Measurements from ENCODE around the gene REEP3. TPM values are rescaled to one million over a fixed set of nuclear protein-coding genes. Genes with fewer than 3 reads are reported as not detected.
"Not testable (repeated sequence)": the region's sequence is repeated elsewhere in the genome, so short reads cannot be mapped to it uniquely, and the experiment has no call there.

Gene REEP3
- total RNA-seq, 1 experiment from 2014 or later = 18.5 TPM

DNA sequence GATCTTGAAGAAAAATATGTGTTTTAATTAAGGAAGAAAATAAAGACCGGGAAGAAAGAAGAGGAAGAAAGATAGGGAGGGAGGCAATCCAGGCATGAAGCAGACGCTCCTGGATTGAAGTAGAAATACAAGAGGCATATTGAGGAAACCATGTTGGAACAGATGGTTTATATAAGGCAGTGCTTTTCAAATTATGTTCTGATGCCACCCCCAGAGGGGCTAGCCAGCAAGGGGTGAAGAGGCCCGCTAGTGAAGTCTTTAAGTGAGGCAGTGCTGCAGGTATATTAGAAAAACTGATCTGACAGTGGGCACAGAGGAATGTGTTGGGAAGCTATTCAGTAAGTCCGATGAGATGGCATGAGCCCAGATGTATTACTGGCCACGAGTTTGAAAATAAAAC, 40.1 kb downstream of the REEP3 start:
- DNase-seq = no peak
- Histone ChIP-seq H3K27me3 (no peaks in the 10 kb centered on the region), H3K9me3 (no peaks in the 10 kb centered on the region), H3K36me3 (no peaks in the 10 kb centered on the region; the same call in 1 of the 2 replicates), H3K4me3 (no peak overlapping the region)

DNA sequence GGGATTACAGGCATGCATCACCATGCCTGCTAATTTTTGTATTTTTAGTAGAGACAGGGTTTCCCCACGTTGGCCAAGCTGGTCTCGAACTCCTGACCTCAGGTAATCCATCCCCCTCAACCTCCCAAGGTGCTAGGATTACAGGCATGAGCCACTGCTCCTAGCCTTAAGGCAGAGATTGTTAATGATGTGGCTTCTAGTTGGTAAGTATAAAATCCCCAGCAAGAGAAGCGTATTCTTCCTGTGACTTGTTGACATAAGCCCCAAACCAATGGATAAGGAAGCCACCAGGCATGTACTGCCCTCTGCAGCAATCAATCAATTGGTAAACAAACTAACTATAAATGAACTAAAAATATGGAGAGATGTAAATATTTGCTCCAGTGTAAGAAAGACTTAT, 41.2 kb downstream of the REEP3 start:
- no peak for DNase-seq
- no peaks in the 10 kb centered on the region for H3K9me3 ChIP-seq
- peaks cover 1% of the 10 kb centered on the region; the same call in 1 of the 2 replicates for H3K36me3 ChIP-seq
- no peak overlapping the region for H3K4me3 ChIP-seq
- H3K27me3 ChIP-seq = no peaks in the 10 kb centered on the region

DNA sequence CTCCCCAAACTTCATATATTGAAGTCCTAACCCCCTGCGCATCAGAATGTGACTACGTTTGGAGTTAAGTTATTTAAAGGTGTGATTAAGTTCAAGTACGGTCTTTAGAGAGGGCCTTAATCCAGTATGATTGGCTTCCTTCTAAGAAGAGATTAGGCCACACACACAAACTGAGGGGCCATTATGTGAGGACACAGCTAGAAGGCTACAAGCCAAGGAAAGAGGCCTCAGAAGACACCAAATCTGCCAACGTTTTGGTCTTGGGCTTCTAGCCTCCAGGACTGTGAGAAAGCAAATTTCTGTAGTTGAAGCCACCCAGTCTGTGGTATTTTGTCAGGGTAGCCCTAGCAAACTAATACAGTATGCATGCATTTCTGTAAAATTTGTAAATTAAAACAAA, 41.7 kb downstream of the REEP3 start:
- Histone ChIP-seq H3K4me3 (no peak overlapping the region), H3K9me3 (no peaks in the 10 kb centered on the region), H3K36me3 (peaks cover 2% of the 10 kb centered on the region; the same call in 1 of the 2 replicates), H3K27me3 (no peaks in the 10 kb centered on the region)
- DNase-seq = no peak

DNA sequence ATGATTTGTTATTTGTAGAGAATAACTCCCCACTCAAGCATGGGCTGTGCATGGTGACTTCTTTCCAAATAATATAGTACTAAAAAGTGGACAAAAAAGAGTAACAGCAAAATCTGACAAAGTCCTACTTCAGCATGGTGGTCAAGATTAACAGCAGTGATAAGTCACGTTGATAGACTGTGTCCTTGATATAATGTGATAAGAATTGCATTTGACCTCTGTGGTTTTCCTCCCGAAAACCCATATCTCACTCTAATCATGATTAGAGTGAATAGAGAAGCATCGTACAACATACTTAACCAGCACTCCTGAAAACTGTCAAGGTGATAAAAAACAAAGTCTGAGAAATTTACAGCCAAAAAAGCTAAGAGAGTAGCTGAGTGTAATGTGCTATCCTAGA, 42.4 kb downstream of the REEP3 start:
- no peak for DNase-seq
- Histone ChIP-seq H3K36me3 (peaks cover 2% of the 10 kb centered on the region; the same call in 1 of the 2 replicates), H3K4me3 (no peak overlapping the region)

DNA sequence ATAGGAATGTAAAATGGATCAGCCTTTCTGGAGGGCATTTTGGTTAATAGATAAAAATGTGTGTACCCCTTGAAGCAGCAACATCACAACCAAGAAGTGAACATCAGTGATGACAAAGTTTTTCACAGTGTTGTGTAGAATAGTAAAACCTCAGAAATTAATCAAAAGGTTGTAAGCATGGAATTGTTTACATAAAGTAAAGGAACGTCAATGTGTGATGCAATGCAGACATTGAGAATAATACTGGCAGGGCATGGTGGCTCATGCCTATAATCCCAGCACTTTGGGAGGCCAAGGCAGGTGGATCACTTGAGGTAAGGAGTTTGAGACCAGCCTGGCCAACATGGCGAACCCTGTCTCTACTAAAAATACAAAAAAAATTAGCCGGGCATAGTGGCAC, 43.5 kb downstream of the REEP3 start:
- not testable (repeated sequence) for H3K36me3 ChIP-seq, H3K27me3 ChIP-seq, DNase-seq, H3K4me3 ChIP-seq, H3K9me3 ChIP-seq

More for the DNA sequence above, 42.4 kb downstream of the REEP3 start:
- Histone ChIP-seq H3K9me3 (no peaks in the 10 kb centered on the region), H3K27me3 (no peaks in the 10 kb centered on the region)

DNA sequence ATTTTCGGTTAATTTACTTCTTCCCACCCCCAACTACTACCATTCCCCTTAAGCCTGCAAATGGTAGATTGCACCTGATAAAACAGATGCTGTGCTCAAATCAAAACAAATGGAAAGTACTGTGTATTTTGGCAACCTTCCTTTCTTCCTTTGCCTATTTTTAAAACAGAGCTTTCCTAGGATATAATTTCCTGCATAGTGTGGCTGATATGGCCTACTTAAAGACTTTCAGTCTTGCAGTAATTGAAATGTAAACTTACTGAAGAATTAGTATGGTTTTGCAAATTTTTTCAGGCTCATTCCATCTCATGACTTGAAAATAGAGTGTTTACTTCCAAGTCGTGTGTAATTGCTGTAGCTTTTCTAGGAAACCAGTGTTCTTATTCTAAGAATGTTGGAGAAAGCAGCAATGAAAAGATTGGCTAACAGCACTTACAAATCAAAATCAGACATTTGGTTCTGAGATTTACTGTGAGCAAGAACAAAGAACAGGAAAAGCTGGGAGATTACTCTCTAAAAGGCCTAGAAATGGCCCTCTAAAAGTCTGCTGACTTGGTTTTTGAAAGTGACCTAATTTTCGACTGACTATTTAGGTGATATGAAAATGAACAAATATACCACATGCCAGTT, 52.0 kb downstream of the REEP3 start:
- no peak overlapping the region for H3K4me3 ChIP-seq
- DNase-seq = no peak
- no peaks in the 10 kb centered on the region for H3K27me3 ChIP-seq
- peaks cover 19% of the 10 kb centered on the region for H3K36me3 ChIP-seq
- no peaks in the 10 kb centered on the region for H3K9me3 ChIP-seq

DNA sequence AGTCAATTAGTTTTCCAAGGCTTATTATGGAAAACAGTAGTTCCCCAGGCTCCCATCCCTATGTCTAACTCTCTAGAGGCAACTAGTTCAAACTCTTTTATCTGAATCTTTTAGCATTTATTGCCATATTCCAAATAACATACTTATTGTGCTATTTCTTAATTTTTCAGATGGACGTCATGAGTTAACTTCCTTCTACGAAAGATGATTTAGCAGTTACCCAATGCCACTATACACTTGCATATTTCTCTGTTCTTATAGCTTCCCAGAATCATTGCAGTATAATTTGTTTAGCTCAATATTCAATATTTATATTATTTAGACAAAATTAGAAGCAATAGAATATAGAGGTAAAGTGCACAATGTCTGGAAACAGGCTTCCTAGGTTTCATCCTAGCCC, 52.8 kb downstream of the REEP3 start:
- Histone ChIP-seq H3K27me3 (no peaks in the 10 kb centered on the region), H3K9me3 (no peaks in the 10 kb centered on the region), H3K36me3 (peaks cover 19% of the 10 kb centered on the region), H3K4me3 (no peak overlapping the region)
- DNase-seq = no peak

DNA sequence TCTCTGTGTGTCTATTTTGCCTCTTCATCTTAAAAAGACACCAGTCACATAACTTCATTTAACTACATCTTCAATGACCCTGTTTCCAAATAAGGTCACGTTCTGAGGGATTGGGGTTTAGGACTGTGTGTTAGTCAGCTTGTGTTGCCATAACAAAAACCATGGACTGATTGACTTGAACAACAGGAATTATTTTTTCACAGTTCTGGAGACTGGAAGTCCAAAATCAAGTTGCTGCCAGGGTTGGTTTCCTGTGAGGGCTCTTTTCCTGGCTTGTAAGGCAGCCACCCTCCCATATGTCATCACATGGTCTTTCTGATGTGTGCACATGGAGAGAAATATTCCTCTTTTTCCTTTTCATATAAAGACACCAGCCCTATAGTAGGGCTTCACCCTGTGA, 55.3 kb downstream of the REEP3 start:
- no peak for DNase-seq
- H3K36me3 ChIP-seq = peaks cover 14% of the 10 kb centered on the region
- H3K9me3 ChIP-seq = no peaks in the 10 kb centered on the region
- no peak overlapping the region for H3K4me3 ChIP-seq
- H3K27me3 ChIP-seq = no peaks in the 10 kb centered on the region

DNA sequence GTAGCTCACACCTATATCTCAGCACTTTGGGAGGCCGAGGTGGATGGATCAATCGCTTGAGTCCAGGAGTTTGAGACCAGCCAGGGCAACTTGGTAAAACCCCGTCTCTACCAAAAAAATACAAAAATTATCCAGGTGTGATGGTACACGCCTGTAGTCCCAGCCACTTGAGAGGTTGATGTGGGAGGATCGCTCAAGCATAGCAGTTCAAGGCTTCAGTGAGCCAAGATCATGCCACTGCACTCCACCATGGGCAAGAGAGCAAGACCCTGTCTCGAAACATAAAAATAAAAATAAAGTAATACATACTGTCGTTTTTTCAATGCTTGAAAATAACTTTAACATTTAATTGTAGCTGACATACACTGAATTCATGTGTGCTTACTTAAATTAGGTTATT, 57.3 kb downstream of the REEP3 start:
- DNase-seq = no peak
- Histone ChIP-seq H3K9me3 (no peaks in the 10 kb centered on the region), H3K4me3 (no peak overlapping the region), H3K27me3 (no peaks in the 10 kb centered on the region), H3K36me3 (peaks cover 14% of the 10 kb centered on the region)

DNA sequence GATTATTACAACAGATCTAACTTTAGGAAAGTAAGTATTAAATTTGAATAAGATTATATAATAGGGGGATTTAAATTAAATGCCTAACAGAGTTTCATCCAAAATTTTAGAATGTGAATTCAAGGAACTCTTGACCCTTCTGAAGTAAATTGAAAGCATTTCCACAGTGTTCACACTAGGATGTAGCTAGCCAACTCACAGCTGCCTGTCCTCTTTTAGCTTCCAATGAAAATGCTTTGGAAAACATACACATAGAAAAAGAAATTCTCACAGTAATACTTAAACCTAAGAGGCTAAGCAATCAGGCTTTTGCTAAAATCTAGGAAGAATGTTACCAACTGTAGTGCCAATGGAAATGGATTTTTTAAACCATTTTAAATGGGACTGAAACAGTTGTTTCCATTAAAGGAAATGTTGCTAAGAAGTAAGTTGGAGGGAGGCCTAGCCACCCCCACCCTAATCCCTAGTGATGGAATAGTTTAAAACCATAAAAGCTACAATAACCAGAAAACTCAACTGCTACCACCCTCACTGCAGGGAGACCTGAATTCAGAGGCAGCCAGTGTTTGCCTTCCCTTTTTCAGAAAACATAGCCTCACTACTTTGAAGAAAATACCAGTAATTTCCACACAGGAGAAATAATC, 58.3 kb downstream of the REEP3 start:
- Histone ChIP-seq H3K36me3 (peaks cover 14% of the 10 kb centered on the region), H3K9me3 (no peaks in the 10 kb centered on the region), H3K4me3 (no peak overlapping the region), H3K27me3 (no peaks in the 10 kb centered on the region)
- DNase-seq = no peak

DNA sequence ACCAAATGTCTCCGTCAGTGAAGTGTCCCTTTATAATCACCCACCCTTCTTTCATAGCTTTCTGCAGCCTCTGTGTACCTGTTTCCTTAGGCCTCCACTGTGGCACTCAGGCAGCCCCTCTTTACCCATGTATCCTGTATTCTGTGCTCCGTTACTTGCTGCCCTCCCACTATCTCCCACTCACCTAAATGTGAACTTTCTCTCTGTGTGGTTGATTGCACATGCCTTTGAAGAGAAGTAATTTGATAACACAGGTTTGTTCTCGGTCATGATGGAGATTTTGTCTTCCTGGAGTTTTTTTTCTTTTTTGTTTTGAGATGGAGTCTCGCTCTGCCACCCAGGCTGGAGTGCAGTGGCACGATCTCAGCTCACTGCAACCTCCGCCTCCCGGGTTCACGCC, 61.5 kb downstream of the REEP3 start:
- no peak for DNase-seq
- H3K27me3 ChIP-seq = no peaks in the 10 kb centered on the region
- H3K36me3 ChIP-seq = no peaks in the 10 kb centered on the region
- no peak overlapping the region for H3K4me3 ChIP-seq
- no peaks in the 10 kb centered on the region for H3K9me3 ChIP-seq

DNA sequence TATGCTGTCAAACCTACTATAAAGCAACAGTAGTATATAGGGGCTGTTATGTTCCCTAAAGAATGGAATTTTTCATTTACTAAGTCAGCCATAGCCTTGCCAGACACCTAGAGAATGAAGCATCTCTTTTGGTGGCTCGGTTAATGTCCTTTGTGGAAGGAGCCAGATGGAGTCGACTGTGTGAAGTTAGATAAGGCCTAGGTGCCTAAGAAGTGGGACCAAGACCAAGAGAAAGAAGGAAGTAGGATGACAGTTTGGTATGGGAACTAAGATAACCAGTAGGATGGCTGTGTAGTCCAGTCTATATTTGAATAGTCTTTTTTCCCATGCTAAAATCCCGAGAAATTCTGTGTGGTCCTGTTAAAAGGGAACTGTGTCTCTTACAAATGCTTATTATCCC, 62.2 kb downstream of the REEP3 start:
- Histone ChIP-seq H3K27me3 (no peaks in the 10 kb centered on the region), H3K4me3 (no peak overlapping the region), H3K9me3 (no peaks in the 10 kb centered on the region), H3K36me3 (no peaks in the 10 kb centered on the region)
- DNase-seq = no peak

DNA sequence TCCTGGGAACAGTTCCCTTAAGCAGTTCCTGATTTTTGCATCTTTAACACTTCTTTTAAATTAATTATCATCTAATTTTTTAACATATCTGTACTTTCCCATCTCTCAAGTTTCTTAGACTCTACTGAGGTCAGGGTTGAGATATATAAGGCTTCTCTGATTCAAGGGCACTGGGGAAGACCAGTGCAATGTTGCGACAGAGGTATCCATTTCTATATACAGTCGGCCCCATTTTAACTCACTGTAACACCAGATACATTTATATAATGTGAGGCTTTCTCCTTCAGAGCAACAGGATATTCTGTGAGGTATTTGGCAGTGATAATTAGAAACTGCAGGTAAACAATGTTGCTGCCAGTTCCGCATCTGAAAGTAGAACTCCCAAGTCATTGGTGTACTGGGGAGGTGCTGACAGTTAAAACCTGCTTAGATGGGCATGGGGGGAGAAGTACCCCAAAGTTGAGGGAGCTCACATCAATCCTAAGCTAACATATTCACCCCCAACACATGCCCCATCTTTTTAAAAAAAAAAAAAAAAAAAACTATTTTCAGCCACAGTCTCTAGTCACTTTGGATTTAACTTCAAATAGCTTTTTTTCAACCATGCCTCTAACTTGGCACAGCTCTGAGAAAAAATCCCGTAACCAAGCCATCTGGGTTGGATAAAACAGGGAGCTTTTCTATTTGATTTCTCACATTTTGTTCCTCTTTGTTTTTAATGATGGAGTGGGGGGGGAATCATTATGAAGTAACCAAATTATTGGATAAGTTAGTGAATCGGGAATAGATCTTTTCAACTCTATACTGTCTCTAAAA, 62.9 kb downstream of the REEP3 start:
- no peak overlapping the region for H3K4me3 ChIP-seq

DNA sequence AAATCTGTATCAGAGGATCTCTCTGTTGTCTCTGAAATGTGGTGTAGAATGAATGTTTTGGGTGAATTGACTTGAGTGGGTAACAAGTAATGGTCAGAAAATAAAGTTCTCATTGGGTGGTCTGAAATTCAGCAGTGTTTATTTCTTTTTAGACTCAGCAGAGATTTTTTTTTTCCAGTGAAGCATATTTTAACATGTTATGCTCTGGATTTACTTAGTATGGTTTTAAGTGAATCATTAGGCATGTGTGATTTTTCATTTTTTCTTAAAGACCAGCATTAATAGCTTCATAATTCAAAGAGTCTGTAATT, 63.5 kb downstream of the REEP3 start:
- Histone ChIP-seq H3K9me3 (no peaks in the 10 kb centered on the region), H3K4me3 (no peak overlapping the region), H3K36me3 (no peaks in the 10 kb centered on the region), H3K27me3 (no peaks in the 10 kb centered on the region)
- no peak for DNase-seq

More for the DNA sequence above, 62.9 kb downstream of the REEP3 start:
- no peak for DNase-seq
- H3K36me3 ChIP-seq = no peaks in the 10 kb centered on the region
- no peaks in the 10 kb centered on the region for H3K9me3 ChIP-seq
- H3K27me3 ChIP-seq = no peaks in the 10 kb centered on the region

DNA sequence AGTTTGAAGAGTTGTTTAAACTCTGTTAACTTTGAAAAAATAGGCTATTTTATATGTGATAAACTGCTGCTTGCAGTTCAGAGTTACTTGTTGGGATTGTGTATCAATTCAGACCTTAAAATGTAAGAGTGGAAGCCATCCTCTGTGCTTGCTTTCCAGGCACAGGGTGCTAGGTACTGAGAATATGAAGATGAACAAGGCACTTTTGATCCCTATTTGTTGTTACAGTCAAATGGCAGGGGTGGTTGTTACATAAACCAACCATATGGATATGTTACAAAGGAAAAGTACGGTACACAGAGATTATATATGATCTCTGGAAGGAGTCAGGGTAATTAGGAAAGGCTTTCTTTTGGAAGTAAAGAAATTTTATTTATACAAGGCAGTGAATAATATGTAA, 63.8 kb downstream of the REEP3 start:
- no peaks in the 10 kb centered on the region for H3K27me3 ChIP-seq
- H3K4me3 ChIP-seq = no peak overlapping the region
- H3K9me3 ChIP-seq = no peaks in the 10 kb centered on the region
- no peak for DNase-seq
- H3K36me3 ChIP-seq = no peaks in the 10 kb centered on the region

DNA sequence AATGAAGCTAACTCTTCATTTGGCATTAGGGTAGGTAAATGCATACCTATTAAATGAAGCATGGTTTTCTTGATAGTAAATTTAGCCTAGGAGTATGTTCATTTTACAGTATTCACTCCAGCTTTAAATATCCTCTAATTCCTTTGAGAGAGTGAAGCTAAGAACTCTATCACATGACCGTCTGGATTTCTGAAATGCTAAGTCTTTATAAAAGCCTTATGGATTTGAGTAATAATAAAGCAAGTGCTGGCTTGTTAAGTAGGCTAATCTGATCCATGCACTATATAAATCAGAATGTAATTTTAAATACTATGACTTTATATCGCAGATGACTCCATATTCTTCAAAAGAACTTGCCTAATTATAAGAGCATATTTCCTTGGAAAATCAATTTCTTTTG, 64.8 kb downstream of the REEP3 start:
- no peaks in the 10 kb centered on the region for H3K36me3 ChIP-seq
- H3K9me3 ChIP-seq = no peaks in the 10 kb centered on the region
- H3K4me3 ChIP-seq = no peak overlapping the region
- no peak for DNase-seq
- H3K27me3 ChIP-seq = no peaks in the 10 kb centered on the region

DNA sequence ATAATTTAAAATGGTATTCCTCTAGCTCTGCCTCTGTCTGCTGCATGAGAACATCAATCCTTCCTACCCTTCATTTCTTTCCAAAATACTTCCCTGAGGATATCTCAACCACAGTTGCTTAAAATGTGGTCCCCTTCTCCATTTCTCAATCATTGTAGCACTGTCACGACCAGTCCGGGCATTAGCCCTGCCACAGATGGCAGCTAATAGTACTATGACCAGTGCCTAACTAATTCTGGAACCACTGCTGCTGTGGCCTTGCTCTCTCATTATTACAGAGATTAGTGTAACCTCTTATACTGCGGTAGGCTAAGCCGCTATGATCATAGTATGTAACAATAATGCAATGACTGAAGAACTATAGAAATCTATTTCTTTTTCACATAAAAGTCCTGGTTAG, 66.0 kb downstream of the REEP3 start:
- H3K4me3 ChIP-seq = no peak overlapping the region
- H3K27me3 ChIP-seq = no peaks in the 10 kb centered on the region
- DNase-seq = no peak
- H3K36me3 ChIP-seq = no peaks in the 10 kb centered on the region
- no peaks in the 10 kb centered on the region for H3K9me3 ChIP-seq

All from MG63 (cell line).